ENCODE measurements around the gene UQCR10.
"Not testable (repeated sequence)": the region's sequence is repeated elsewhere in the genome, so short reads cannot be mapped to it uniquely, and the experiment has no call there.

Gene UQCR10

DNA sequence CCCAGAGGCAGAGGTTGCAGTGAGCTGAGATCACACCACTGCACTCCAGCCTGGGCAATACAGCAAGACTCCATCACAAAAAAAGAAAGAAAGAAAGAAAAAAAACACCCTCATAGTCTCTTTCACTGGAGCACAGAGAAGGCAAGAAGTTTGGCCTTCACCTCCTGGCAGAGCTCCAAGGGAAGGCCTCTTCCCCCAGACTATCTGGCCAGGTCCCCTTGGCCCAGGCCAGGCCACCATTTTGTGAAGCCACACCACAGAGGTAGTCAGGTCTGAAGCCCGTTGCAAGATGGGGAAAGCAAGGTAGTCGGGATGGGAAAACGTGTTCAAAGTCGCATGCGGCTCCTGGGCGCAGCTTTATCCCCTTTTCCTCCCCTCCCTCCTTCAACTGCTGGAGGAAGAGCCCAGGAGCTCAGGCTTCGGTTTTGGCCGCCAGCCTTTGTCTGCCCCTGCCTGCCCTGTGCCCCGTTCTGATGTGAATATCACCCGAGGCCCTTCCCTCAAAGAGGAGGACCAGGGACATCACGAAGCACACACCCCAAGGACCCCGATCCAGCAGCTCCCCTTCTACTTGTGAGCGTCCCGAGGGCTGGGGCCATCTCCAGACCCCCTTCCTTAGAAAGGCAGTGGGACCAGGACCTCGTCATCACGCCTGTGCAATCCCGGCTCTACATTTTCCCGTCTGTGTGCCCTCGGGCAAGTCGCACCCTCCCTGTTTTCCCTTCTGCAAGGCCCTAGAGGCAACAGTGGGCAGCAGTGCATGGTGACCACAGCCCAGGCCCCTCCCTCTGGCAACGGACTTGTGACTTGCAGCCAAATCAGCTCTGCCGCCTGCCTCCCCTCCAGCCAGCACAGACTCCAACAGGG, 29.7 kb upstream of the UQCR10 start:
- no peak for DNase-seq

DNA sequence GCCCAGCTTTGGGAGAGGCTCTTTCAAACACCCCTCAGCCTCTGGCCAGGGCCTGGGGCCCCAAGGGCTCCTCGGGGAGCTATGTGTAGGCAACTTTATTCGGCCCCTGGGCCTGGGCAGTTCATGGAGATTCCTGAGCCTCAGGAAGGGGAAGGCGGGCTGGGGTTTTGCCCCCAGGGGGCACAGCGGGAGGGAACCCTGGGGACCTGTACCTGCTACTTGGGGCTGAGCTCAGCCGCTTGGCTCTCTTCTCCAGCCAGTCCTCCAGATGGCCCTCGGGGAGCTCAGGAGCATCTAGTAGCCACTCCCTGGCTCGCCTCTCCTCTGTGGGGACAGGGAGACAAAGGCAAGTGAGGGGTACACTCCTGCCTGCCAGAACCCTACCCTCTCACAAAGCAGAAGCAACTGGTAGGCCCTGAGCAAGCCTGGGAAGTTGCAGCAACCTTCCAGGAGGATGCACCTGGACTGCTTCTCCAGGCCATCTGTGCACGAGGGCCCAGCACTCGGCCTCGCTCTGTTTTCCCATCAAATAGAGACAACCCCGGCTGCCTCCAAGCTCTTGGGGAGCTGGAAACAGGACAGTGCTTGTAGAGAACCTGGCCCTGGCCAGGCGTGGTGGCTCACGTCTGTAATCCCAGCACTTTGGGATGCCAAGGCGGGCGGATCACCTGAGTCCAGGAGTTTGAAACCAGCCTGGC, 28.9 kb upstream of the UQCR10 start:
- DNase-seq, result no peak

DNA sequence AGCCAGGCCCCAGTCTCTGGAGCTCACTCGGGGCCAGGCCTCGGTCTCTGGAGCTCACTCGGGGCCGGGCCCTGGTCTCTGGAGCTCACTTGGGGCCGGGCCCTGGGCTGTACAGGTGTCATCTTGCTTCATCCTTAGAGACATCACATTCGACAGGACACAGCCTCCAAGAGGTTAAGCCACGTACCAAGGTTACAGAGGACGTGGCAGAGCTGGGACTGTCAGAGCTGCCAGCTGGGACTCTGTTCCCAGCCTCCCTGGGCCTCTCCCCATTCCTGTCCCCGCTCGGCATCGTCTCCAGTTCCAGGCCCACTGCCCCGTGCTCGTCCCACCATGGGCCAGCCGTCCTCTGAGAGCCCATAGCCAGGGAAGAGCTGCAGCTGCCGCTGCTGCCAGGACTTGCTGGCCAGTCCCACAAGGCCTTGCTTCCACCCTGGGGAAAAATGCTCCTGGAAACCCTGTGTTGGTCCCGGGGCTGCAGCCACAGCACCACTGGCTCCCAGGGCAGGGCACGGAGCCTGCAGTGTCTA, 27.8 kb upstream of the UQCR10 start:
- DNase-seq, result no peak

DNA sequence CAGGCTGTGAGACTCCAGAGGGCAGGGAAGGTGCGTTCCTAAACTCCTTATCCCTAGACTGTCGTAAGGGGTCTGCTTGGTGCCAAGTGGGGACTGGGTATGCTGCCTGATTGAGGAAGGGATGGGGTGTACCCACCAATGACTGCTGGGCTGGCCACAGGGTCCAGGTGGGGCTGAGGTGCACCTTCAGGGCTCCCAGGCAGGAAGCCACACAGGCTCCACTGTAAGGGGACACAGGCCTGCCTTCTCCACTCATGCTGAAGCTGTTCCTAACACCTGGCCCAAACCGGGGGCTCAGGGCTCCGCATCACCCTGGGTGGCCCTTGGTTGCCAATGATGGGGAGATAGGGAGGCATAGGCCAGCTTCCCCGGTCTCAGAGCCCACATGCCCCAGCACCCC, 27.0 kb upstream of the UQCR10 start:
- no peak for DNase-seq

DNA sequence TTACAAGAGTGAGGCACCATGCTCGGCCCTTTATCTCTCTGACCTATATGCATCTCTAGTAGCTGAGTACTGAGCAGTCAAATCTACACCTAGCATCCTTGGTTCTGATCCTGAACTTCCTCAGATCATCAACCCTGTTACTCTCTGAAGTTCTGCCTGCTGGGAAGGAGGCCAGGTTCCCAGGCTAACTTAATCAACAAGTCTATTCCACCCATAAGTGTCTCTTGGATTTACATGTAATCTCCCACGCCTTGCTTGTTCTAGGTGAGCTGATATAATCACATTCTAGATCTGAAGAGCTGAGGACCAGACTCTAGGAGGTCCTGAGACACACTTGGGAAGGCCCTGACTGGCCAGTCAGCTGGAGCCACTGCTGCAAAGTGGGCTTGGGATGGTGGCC, 25.2 kb upstream of the UQCR10 start:
- DNase-seq, result no peak

DNA sequence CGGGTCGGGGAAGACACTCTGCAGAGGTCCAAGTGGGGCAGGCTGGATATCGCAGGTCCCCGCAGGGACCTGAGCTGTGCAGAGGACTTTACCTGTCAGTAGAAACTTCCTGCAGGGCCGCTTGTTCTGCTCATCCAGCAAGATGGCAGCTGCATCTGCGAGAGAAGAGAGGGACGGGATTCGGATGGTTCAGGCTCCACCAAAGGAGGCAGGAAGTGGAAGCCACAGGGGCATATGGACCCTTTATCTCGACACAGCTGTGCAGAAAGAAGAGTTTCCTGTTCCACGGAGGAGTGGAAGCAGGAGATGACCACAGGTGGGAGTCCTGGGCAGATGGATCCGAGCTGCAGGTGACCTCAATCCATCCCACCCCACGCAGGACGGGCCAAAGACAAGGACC, 24.8 kb upstream of the UQCR10 start:
- no peak for DNase-seq

DNA sequence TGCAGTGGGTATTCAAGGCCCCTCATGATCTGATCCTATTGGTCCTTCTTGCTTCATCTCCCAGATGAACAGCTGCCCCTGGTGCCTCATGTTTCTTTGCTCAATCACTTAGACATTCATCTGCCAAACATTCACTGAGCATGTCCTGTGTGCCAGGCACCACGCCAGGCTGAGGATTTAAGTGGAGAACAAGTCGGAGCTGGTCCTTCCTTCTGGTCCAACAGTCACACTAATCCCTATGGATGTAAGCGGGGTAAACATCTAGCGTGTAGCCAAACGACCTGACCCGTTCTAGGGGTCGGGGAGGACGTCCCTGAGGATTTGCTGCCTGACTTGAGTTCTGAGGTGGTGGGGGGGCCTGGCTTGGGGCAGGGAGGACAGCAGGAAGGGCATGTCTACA, 22.3 kb upstream of the UQCR10 start:
- no peak for DNase-seq

DNA sequence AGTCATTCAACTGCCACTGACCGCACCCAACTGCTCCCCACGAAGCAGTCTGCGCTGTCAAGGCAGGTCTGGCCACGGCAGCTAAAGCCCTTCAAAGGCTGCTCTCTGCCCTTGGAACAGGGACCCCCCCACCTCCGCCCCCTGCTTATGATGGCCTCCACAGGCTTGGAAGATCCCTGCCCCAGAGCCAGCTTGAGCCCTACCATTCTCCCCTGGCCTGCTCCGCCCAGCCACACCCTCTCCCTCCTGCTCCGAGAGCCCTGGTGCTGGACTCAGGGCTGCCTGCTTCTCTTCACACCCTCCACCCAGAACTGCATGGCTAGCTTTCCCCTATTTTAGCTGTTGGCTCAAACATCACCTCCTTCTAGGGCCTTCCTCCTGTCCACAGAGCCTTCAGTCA, 19.3 kb upstream of the UQCR10 start:
- DNase-seq, result no peak

DNA sequence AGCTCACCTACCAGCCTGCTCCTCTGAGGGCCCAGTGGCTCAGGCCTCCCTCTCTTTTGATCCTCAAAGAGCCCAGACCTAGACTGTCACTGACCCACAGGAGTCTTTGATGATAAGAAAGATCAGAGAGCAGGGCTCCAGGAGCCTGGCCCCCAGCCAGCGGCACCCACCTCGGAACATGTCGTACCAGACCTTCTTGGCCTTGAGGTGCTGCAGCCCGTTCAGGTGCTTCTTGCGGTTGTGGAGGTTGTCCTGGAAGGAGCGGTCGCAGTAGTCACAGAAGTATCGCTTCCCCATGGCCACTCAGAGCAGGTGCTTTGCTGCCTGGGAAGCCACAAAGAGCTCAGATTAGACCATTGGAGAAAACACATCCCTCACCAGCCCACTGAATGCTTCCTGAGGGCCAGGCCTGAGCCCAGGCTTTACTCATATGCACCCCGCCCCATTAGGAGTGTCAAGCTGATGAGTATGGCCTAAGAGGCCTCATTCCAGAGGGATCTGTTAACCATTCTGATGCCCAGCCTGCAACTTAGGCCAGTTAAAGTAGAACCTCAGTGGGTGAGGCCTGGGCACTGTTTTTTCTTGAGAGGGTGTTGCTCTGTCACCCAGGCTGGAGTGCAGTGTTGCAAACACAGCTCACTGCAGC, 18.8 kb upstream of the UQCR10 start:
- no peak for DNase-seq

DNA sequence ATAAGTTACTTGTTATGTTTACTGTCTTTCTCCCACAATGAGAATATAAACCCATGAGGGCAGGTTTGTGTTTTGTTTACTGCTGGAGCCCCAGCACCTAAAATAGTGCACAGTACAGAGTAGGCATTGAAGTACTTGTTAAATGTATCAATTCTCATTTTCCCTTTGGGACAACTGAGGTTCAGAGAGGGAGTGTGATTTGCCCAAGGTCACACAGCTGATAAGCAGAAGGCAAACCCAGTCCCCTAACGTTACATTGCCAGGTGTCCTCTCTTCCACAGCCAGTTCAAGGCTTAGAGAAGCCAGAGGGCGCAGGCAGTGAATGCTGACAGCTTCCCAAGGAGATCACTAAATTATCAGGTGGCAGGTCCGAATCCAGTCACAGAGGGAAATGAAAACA, 17.1 kb upstream of the UQCR10 start:
- no peak for DNase-seq

DNA sequence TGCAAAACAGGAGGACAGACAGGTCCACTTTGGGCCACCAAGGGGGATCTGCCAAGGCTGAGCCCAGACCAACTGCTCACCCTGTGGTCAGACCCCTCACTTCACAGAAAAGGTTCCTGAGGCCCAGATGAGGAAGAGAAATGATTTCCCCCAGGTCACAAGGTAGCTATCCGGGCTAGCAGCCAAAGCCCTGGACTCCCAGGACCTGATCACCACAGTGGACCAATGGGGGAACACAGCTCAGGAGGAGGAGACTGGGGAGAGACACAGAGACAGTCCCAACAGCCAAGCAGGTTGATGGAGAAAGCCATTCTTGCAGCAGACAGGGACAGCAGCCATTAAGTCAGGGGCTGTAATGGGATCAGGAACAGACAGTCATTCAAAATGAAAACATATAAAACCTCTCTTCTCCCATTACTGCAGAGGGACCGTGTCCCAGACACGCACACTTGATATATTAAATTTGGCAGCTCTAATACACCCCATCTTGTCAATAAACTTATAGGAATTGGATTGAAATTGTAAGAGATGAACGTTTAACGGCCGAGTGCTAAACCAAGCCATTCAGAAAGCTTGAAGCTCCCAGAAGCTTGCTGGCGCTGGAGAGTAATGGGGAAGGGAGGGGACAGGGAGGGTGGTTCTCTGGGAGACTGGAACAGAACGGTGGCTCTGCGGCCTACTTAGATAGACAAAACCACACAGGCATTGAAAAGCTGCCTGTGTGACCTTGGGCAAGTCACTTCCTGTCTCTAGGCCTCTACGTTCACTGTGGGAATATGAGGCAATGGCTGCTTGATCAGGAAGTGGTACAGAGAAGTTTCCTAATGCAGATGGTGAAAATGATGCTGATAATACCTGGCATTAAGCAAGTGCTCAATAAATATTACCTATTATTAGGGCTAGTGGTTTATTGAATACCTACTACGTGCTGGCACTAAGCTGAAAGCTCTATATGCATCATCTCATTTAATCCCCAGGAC, 16.3 kb upstream of the UQCR10 start:
- DNase-seq, result no peak

DNA sequence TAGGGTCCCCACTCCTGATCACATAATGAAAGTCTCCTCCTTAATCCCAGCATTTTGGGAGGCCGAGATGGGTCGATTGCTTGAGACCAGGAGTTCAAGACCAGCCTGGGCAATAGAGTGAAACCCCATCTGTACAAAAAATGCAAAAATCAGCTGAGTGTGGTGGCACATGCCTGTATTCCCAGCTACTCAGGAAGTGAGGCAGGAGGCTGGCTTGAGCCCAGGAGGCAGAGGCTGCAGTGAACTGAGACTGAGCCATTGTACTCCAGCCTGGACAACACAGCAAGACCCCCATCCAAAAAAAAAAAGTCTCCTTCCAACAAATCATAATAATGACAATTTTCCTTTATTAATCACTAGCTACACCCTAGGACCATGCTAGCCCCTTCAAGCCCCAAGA, 15.5 kb upstream of the UQCR10 start:
- DNase-seq, result no peak

DNA sequence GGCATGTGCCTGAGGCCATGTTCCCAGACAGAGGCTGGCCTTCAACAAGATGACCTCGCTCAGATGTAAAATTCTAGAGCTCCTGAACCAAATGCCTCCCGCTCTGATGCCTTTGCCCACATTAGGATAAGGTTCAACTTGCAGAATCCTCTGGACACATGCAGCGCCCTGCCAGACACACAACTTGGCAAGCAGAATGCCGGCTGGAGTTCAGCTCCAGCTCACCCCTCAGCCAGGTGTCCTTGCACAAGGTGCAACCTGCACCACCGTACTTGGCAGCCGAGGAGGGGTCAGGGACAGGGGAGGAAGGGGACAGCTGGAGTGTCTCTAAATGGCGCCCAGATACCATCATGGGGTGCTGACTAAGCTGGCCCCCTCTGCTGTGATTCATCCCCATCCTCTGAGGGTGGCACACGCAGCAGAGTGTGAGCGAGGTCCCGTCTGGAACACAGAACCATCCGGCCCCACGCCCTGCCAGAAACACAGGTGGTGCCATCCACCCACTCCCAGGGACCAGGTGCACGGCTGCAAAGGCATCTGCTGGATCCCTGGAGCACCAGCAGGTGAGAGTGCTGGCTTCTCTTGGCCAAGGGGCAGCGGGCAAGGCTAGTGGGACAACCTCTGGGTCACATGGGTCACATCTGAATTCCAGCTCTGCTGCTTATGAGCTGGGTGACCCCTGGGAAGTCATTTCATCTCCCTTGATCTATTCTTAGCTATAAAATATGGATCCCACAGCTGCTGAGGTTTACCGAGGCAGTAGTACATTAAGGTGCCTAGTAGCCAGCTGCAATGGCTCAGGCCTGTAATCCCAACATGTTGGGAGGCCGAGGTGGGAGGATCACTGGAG, 13.1 kb upstream of the UQCR10 start:
- DNase-seq, result no peak

DNA sequence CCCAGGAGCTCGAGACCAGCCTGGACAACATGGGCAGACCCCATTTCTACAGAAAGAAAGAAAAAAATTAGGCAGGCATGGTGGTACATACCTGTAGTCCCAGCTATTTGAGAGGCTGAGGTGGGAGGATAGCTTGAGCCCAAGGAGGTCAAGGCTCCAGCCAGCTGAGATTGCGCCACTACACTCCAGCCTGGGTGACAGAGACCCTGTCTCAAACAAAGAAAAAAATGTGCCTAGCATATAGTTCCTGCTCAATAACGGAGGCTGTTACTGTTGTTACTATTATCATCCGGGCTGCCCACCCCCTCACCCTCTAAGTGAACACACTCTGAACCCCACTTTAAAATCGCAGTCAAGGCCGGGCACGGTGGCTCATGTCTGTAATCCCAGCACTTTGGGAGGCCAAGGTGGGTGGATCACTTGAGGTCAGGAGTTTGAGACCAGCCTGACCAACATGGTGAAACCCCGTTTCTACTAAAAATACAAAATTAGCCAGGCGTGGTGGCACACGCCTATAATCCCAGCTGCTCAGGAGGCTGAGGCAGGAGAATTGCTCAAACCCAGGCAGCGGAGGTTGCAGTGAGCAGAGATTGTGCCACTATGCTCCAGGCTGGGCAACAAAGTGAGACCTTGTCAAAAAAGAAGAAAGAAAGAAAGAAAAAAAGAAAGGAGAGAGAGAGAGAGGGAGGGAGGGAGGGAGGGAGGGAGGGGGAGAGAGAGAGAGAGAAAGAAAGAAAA, 12.3 kb upstream of the UQCR10 start:
- not testable (repeated sequence) for DNase-seq

DNA sequence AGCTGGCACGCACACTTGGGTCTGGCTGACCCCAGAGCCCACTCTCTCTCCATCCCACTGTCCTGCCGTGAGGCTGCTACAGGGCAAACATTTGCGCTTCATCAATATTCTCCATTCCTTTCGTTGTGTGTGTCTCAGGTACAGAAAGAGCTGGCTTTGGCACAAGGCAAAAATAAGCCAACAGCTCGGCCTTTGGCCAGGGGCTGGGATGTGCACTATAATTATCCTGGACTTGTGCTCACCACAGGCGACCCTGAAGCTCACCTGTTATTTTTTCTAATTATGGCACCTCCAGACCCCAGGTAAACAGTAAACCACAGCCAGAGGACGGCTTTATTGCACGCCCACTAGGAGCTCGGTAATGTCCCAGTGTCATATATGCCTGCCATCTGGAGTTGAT, 11.3 kb upstream of the UQCR10 start:
- DNase-seq, result no peak

DNA sequence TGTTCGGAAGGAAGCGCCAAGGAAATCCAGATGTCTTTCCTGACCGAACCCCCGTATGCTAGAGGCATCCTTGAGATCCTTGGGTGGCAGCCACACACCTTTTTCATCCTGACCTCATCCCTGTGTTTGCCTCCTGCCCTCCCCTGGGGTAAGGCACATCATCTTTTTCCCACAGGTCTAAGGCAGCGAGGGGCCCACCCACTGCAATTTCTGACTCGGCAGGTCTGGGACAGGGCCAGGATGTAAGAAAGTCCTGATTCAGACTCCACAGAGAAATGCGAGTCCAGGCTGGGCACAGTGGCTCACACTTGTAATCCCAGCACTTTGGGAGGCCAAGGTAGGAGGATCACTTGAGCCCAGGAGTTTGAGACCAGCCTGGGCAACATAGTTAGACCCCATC, 10.8 kb upstream of the UQCR10 start:
- no peak for DNase-seq

DNA sequence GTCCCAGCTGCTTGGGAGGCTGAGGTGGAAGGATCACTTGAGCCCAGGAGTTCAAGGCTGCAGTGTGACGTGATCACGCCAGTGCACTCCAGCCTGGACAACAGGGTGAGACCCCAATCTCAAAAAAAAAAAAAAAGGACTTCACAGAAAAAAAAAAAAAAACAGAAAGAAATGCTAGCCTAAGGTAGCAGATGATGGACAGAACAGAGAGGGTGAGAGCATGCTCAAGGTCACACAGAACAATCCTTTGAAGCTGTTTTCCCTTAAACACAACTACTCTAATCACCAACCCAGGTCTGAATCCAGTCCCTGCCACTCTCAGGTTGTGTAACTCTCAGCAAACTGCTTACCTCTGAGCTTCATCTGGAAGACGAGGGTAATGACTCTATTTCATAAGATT, 10.1 kb upstream of the UQCR10 start:
- no peak for DNase-seq

DNA sequence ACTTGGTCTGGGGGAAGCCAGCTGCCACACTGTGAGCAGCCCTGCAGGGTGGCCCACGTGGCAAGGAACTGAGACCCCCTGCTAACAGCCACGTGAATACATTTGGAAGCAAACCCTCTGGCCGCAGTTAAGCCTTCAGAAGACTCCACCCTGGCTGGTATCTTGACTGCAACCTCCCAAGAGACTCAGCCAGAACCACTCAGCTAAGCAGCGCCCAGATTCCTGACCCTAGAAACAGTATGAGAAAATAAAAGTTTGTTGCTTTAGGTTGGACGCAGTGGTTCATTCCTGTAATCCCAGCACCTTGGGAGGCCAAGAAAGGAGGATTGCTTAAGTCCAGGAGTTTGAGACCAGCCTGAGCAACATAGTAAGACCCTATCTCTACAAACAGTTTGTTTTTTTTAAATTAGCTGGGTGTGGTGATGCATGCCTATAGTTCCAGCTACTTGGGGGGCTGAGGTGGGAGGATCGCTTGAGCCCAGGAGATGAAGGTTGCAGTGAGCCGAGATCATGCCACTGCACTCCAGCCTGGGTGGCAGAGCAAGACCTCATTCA, 9.0 kb upstream of the UQCR10 start:
- no peak for DNase-seq

DNA sequence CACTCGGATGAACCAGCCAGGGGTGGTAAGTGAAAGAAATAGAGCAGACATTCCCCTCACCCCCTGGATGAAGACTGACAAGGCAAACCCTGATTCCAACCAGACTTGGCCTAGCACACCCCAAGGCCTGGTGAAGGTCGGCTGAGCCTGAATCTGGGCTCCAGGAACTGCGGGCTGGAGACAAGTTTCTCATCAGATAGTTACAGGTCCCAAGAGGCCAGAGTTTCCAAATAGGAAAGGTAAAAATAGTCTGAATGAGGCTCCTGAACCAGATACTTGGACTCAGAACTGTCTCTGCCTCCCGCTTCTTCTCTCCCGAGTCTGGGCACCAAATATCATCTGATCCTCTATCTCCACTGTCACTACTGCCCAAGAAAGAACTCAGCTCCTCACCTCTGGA, 8.2 kb upstream of the UQCR10 start:
- DNase-seq, result no peak

DNA sequence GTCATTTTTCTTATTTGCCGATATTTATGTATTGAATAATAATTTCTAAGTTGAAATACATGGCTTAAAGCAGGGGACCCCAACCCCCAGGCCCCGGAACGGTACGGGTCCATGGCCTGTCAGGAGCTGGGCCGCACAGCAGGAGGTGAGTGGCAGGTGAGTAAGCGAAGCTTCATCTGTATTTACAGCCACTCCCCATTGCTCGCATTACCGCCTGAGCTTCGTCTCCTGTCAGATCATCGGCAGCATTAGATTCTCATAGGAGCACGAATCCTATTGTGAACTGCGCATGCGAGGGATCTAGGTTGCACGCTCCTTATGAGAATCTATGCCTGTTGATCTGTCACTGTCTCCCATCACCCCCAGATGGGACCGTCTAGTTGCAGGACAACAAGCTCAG, 4.9 kb upstream of the UQCR10 start:
- no peak for DNase-seq

Data from stimulated activated naive CD4-positive, alpha-beta T cell (primary cell).